ENCODE measurements around the gene SFI1. TPM values are rescaled to one million over a fixed set of nuclear protein-coding genes. Genes with fewer than 3 reads are reported as not detected.
"Not testable (repeated sequence)": the region's sequence is repeated elsewhere in the genome, so short reads cannot be mapped to it uniquely, and the experiment has no call there.

Gene SFI1
- total and polyA plus RNA-seq, 4 donors = 14.0 to 46.0 (median 32.7) TPM

GRCh38 chr22:31492151-31492550 is 4.2 kb upstream of the SFI1 start:
- no peaks in the 10 kb centered on the region for H3K27me3 ChIP-seq (ENCODE audit: control insufficient read depth in 3 of 3, insufficient read depth in 3 of 3, low read length in 2 of 3)
- no peak overlapping the region for H3K4me3 ChIP-seq
- H3K4me1 ChIP-seq (ENCODE audit: control insufficient read depth in 5 of 5, insufficient read depth in 5 of 5, low read length in 5 of 5) = peaks cover 0 to 25% (median 11%) of the 10 kb centered on the region in 5 donors
- no peak for TF ChIP-seq CTCF (IDR thresholded peaks at IDR 0.05; ENCODE audit: control extremely low read depth, extremely low read depth)
- H3K27ac ChIP-seq (ENCODE audit: low read depth in 1 of 2, low read length in 1 of 2) = no peak overlapping the region
- DNase-seq (no peak), ATAC-seq (ENCODE audit: insufficient read depth, low FRiP score) (no peak)
- 93% methylated on average over 3 of the region's 3 CpGs for WGBS, 2 donors
- no peaks in the 10 kb centered on the region for H3K9me3 ChIP-seq (ENCODE audit: control insufficient read depth in 4 of 4, insufficient read depth in 3 of 4, low read length in 3 of 4)
- peaks cover 3 to 9% (median 4%) of the 10 kb centered on the region in 4 donors for H3K36me3 ChIP-seq (ENCODE audit: control insufficient read depth in 4 of 4, insufficient read depth in 4 of 4, low read length in 4 of 4)
- H3K9ac ChIP-seq (ENCODE audit: insufficient read depth in 1 of 2, low read length in 2 of 2) = no peak overlapping the region

- H3K9ac ChIP-seq (ENCODE audit: insufficient read depth in 1 of 2, low read length in 2 of 2); H3K4me3 ChIP-seq; H3K27ac ChIP-seq (ENCODE audit: low read depth in 1 of 2, low read length in 1 of 2); DNase-seq; H3K9me3 ChIP-seq (ENCODE audit: control insufficient read depth in 4 of 4, insufficient read depth in 3 of 4, low read length in 3 of 4); H3K27me3 ChIP-seq (ENCODE audit: control insufficient read depth in 3 of 3, insufficient read depth in 3 of 3, low read length in 2 of 3); H3K36me3 ChIP-seq (ENCODE audit: control insufficient read depth in 4 of 4, insufficient read depth in 4 of 4, low read length in 4 of 4); ATAC-seq (ENCODE audit: insufficient read depth, low FRiP score): not testable (repeated sequence)
- H3K4me1 ChIP-seq (ENCODE audit: control insufficient read depth in 5 of 5, insufficient read depth in 5 of 5, low read length in 5 of 5) = peaks cover 0 to 21% (median 6%) of the 10 kb centered on the region in 5 donors
- WGBS, 2 donors = 96 to 98% methylated on average over 5 of the region's 5 CpGs
Observed at GRCh38 chr22:31493355-31493754, 3.0 kb upstream of the SFI1 start.

GRCh38 chr22:31495343-31495742 is 993 bp upstream of the SFI1 start:
- no peak overlapping the region for H3K27ac ChIP-seq (ENCODE audit: low read depth in 1 of 2, low read length in 1 of 2)
- peaks cover 0 to 15% (median 3%) of the 10 kb centered on the region in 5 donors for H3K4me1 ChIP-seq (ENCODE audit: control insufficient read depth in 5 of 5, insufficient read depth in 5 of 5, low read length in 5 of 5)
- ATAC-seq (ENCODE audit: insufficient read depth, low FRiP score) (no peak), DNase-seq (no peak)
- peaks cover 0 to 3% (median 0%) of the 10 kb centered on the region in 4 donors for H3K9me3 ChIP-seq (ENCODE audit: control insufficient read depth in 4 of 4, insufficient read depth in 3 of 4, low read length in 3 of 4)
- no peak for TF ChIP-seq CTCF (IDR thresholded peaks at IDR 0.05; ENCODE audit: control extremely low read depth, extremely low read depth)
- no peaks in the 10 kb centered on the region for H3K27me3 ChIP-seq (ENCODE audit: control insufficient read depth in 3 of 3, insufficient read depth in 3 of 3, low read length in 2 of 3)
- H3K9ac ChIP-seq (ENCODE audit: insufficient read depth in 1 of 2, low read length in 2 of 2) = no peak overlapping the region
- 66 to 75% methylated on average over 15 of the region's 15 CpGs for WGBS, 2 donors
- no peak overlapping the region for H3K4me3 ChIP-seq
- peaks cover 0 to 2% (median 0%) of the 10 kb centered on the region in 4 donors for H3K36me3 ChIP-seq (ENCODE audit: control insufficient read depth in 4 of 4, insufficient read depth in 4 of 4, low read length in 4 of 4)

- TF ChIP-seq CTCF (IDR thresholded peaks at IDR 0.05; ENCODE audit: control extremely low read depth, extremely low read depth) = no peak
- H3K4me3 ChIP-seq = peak overlapping the region; percentile 75
- no peaks in the 10 kb centered on the region for H3K27me3 ChIP-seq (ENCODE audit: control insufficient read depth in 3 of 3, insufficient read depth in 3 of 3, low read length in 2 of 3)
- WGBS, 2 donors = 0 to 1% methylated on average over 27 to 30 of the region's 30 CpGs
- DNase-seq = no peak
- peaks cover 0 to 4% (median under 1%) of the 10 kb centered on the region in 5 donors for H3K4me1 ChIP-seq (ENCODE audit: control insufficient read depth in 5 of 5, insufficient read depth in 5 of 5, low read length in 5 of 5)
- H3K36me3 ChIP-seq (ENCODE audit: control insufficient read depth in 4 of 4, insufficient read depth in 4 of 4, low read length in 4 of 4) = peaks cover 0 to 2% (median 0%) of the 10 kb centered on the region in 4 donors
- peak overlapping the region in 1 of 2 donors; percentile 39 for H3K9ac ChIP-seq (ENCODE audit: insufficient read depth in 1 of 2, low read length in 2 of 2)
- peaks cover 0 to 3% (median 0%) of the 10 kb centered on the region in 4 donors for H3K9me3 ChIP-seq (ENCODE audit: control insufficient read depth in 4 of 4, insufficient read depth in 3 of 4, low read length in 3 of 4)
- peak overlapping the region in 1 of 2 donors; percentile 81 for H3K27ac ChIP-seq (ENCODE audit: low read depth in 1 of 2, low read length in 1 of 2)
- ATAC-seq (ENCODE audit: insufficient read depth, low FRiP score) = peak; percentile 20
Observed at GRCh38 chr22:31496735-31497146, 405 bp downstream of the SFI1 start.
